ENCODE measurements around the gene TBC1D5.

GRCh38 chr3:17121336-17121735 lies 621.1 kb downstream of the TBC1D5 start:
- TF ChIP-seq CTCF (IDR thresholded peaks at IDR 0.05), result no peak
- TF ChIP-seq POLR2A (IDR thresholded peaks at IDR 0.05), result no peak
